ENCODE results near the gene SULT1B1. TPM values are rescaled to one million over a fixed set of nuclear protein-coding genes. Genes with fewer than 3 reads are reported as not detected.

Gene SULT1B1
- total and polyA plus RNA-seq, 2 donors (not counting 3 experiments of a cell fraction or from before 2014, with no cell fraction given), result 45.0 to 59.5 TPM

GRCh38 chr4:69782651-69783310 lies 22.4 kb upstream of the SULT1B1 start:
- Histone ChIP-seq H3K27me3 (ENCODE audit: control insufficient read depth in 2 of 2, insufficient read depth in 2 of 2, low read length in 2 of 2) (no peaks in the 10 kb centered on the region), H3K9me3 (replicated peaks; ENCODE audit: control insufficient read depth, insufficient read depth, low read length) (no peaks in the 10 kb centered on the region), H3K27ac (ENCODE audit: insufficient read depth, low read depth, low read length) (no peak overlapping the region), H3K4me1 (ENCODE audit: control insufficient read depth, extremely low read depth, insufficient read depth, low read length) (peaks cover 4% of the 10 kb centered on the region), H3K9me1 (replicated peaks; ENCODE audit: control insufficient read depth, extremely low read depth, insufficient read depth, low read length) (no peaks in the 10 kb centered on the region), H3K79me2 (ENCODE audit: control insufficient read depth, insufficient read depth, low read length) (no peaks in the 10 kb centered on the region), H3K36me3 (ENCODE audit: control insufficient read depth in 2 of 2, extremely low read depth in 1 of 2, insufficient read depth in 2 of 2, low read length in 2 of 2) (no peaks in the 10 kb centered on the region), H3K4me2 (ENCODE audit: insufficient read depth, low read length) (no peak overlapping the region), H4K20me1 (replicated peaks; ENCODE audit: control insufficient read depth, extremely low read depth, insufficient read depth, low read length) (no peaks in the 10 kb centered on the region), H3K4me3 (replicated peaks in 1 of 3; ENCODE audit: insufficient read depth in 1 of 3, low read depth in 1 of 3, low read length in 3 of 3) (no peak overlapping the region), H3K9ac (replicated peaks; ENCODE audit: extremely low read depth, insufficient read depth, low read length) (no peak overlapping the region), H2AFZ (ENCODE audit: low read depth, low read length) (no peak overlapping the region)
- BruUV-seq (replicated peaks), result no TSS peak
- ChIA-PET CTCF (no interaction called here), POLR2A (no interaction called here)
- intact Hi-C loops (cut with micrococcal nuclease), result no loop called here
- FAIRE-seq, result no peak
- dilution Hi-C loops (cut with MboI; ENCODE audit: extremely low pct_ligation_motif_present, low sequenced_read_pairs), result no loop called here
- TF ChIP-seq GATA2 (IDR thresholded peaks at IDR 0.05; ENCODE audit: insufficient read depth, insufficient read length, low read depth, low read length) (no peak), FOS (IDR thresholded peaks at IDR 0.05; ENCODE audit: borderline replicate concordance, insufficient read depth, low read length) (no peak), CTCF (IDR thresholded peaks at IDR 0.05; ENCODE audit: extremely low read depth in 1 of 2, insufficient read depth in 1 of 2, low read depth in 1 of 2, low read length in 2 of 2) (no peak), POLR2A (IDR thresholded peaks at IDR 0.05; ENCODE audit: low read depth, low read length) (no peak), EZH2 (IDR thresholded peaks at IDR 0.05; ENCODE audit: borderline replicate concordance, low read depth, low read length, severe bottlenecking) (no peak), MAX (IDR thresholded peaks at IDR 0.05; ENCODE audit: insufficient read depth, insufficient read length) (no peak), MYC (IDR thresholded peaks at IDR 0.05; ENCODE audit: low read depth, low read length) (no peak), POLR2AphosphoS5 (IDR thresholded peaks at IDR 0.05; ENCODE audit: insufficient read depth, low read depth, low read length) (no peak), JUN (IDR thresholded peaks at IDR 0.05; ENCODE audit: borderline replicate concordance, insufficient read depth, insufficient read length, low read depth) (no peak)
- DNase-seq (ENCODE audit: low read depth, low spot score), result no peak

All from endothelial cell of umbilical vein (primary cell).